ENCODE data around the gene SCAPER.

GRCh38 chr15:76393614-76394013 lies 511.5 kb downstream of the SCAPER start:
- TF ChIP-seq CTCF (IDR thresholded peaks at IDR 0.05 in 2 of 3, conservative IDR thresholded peaks at IDR 0.05 in 1 of 3; ENCODE audit: borderline replicate concordance in 1 of 3, insufficient read depth in 1 of 3, low read depth in 2 of 3, low read length in 2 of 3) (no peak), SP1 (IDR thresholded peaks at IDR 0.05; ENCODE audit: low read depth) (no peak), POLR2A (IDR thresholded peaks at IDR 0.05; ENCODE audit: borderline replicate concordance, extremely low read depth, insufficient read depth, insufficient read length) (no peak), RAD21 (IDR thresholded peaks at IDR 0.05; ENCODE audit: low read depth) (no peak), EZH2phosphoT487 (IDR thresholded peaks at IDR 0.05; ENCODE audit: borderline replicate concordance) (no peak), REST (IDR thresholded peaks at IDR 0.05; ENCODE audit: low read depth) (no peak), EZH2 (IDR thresholded peaks at IDR 0.05) (no peak), TCF7L2 (IDR thresholded peaks at IDR 0.05; ENCODE audit: borderline replicate concordance, extremely low read depth, insufficient read depth, insufficient read length) (no peak), POLR2AphosphoS5 (IDR thresholded peaks at IDR 0.05; ENCODE audit: low read depth, low read length) (no peak), YY1 (IDR thresholded peaks at IDR 0.05; ENCODE audit: extremely low read depth, insufficient replicate concordance, low read depth, low read length) (no peak)

Data from HCT116 (cell line).